ENCODE measurements around the gene MICALL2. TPM values are rescaled to one million over a fixed set of nuclear protein-coding genes. Genes with fewer than 3 reads are reported as not detected.
A peak's percentile ranks its signal among the peaks of the same experiment; 100 is the strongest.

MICALL2 gene
- total and polyA plus RNA-seq, 4 donors = 2.9 to 16.3 (median 7.6) TPM

DNA sequence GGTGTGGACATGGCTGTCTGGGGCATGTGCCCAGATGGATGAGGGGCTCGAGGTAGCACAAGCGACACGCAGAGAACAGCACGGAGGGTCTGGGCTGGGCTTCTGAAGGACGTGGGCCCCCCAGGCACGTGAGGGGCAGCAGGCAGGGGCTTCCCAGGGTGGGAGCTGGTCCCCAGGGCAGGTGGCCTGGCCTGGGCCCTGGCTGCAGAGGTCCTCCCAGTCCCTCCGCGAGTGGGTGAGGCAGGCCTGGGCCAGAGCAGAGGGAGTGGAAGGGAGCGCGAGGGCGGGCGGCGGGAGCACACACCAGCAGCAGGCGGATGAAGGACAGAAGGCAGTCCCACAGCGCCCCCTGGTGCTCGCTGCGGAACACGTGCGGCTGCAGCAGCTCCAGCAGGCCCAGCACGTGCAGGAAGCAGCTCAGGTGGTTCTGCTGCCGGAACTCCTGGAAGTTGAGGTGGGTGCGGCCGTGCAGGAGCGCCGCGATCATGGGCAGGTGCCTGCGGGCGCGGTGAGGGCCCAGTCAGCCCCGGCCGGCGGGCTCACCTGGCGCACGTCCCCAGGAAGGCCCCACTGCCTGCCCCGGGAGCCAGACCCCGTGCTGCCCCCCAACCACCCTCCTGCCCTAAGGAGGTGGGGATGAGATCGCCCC, 14.7 kb upstream of the MICALL2 start:
- H3K27ac ChIP-seq (ENCODE audit: low read depth in 1 of 2, low read length in 2 of 2) = no peak overlapping the region
- H3K9me3 ChIP-seq (ENCODE audit: control insufficient read depth in 4 of 4, low read length in 3 of 4) = no peaks in the 10 kb centered on the region
- TF ChIP-seq REST (IDR thresholded peaks at IDR 0.05) (no peak), FOXA1 (IDR thresholded peaks at IDR 0.05) (no peak), EGR1 (IDR thresholded peaks at IDR 0.05; ENCODE audit: low read depth in 2 of 2) (no peak), SP1 (IDR thresholded peaks at IDR 0.05) (no peak), MAX (IDR thresholded peaks at IDR 0.05) (no peak), JUND (IDR thresholded peaks at IDR 0.05) (no peak), FOXA2 (IDR thresholded peaks at IDR 0.05) (no peak), RAD21 (IDR thresholded peaks at IDR 0.05) (peak; percentile 84 to 94)
- TF ChIP-seq, protein P1, sequence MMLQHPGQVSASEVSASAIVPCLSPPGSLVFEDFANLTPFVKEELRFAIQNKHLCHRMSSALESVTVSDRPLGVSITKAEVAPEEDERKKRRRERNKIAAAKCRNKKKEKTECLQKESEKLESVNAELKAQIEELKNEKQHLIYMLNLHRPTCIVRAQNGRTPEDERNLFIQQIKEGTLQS (IDR thresholded peaks at IDR 0.05) = no peak
- TF ChIP-seq, protein P2, sequence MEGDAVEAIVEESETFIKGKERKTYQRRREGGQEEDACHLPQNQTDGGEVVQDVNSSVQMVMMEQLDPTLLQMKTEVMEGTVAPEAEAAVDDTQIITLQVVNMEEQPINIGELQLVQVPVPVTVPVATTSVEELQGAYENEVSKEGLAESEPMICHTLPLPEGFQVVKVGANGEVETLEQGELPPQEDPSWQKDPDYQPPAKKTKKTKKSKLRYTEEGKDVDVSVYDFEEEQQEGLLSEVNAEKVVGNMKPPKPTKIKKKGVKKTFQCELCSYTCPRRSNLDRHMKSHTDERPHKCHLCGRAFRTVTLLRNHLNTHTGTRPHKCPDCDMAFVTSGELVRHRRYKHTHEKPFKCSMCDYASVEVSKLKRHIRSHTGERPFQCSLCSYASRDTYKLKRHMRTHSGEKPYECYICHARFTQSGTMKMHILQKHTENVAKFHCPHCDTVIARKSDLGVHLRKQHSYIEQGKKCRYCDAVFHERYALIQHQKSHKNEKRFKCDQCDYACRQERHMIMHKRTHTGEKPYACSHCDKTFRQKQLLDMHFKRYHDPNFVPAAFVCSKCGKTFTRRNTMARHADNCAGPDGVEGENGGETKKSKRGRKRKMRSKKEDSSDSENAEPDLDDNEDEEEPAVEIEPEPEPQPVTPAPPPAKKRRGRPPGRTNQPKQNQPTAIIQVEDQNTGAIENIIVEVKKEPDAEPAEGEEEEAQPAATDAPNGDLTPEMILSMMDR (IDR thresholded peaks at IDR 0.05; ENCODE audit: low read depth, low read length, missing input control) = peak; percentile 87
- no peaks in the 10 kb centered on the region for H3K27me3 ChIP-seq (ENCODE audit: control insufficient read depth in 4 of 4, insufficient read depth in 4 of 4, low read length in 3 of 4)
- peak; percentile 91 for DNase-seq (ENCODE audit: low spot score)
- no peak overlapping the region for H3K4me3 ChIP-seq (ENCODE audit: low read depth in 1 of 3, low read length in 3 of 3)
- peaks cover 5 to 65% (median 31%) of the 10 kb centered on the region in 4 donors for H3K36me3 ChIP-seq (ENCODE audit: control insufficient read depth in 4 of 4, insufficient read depth in 3 of 4, low read depth in 1 of 4, low read length in 3 of 4)
- no peaks in the 10 kb centered on the region for H3K4me1 ChIP-seq (ENCODE audit: control insufficient read depth in 4 of 4, insufficient read depth in 4 of 4, low read length in 3 of 4)
- 39% methylated on average over 37 of the region's 37 CpGs for WGBS
- H3K9ac ChIP-seq (ENCODE audit: low read depth in 1 of 2, low read length in 2 of 2) = no peak overlapping the region

- Histone ChIP-seq H3K9ac (ENCODE audit: low read depth in 1 of 2, low read length in 2 of 2) (no peak overlapping the region), H3K27me3 (ENCODE audit: control insufficient read depth in 4 of 4, insufficient read depth in 4 of 4, low read length in 3 of 4) (no peaks in the 10 kb centered on the region), H3K9me3 (ENCODE audit: control insufficient read depth in 4 of 4, low read length in 3 of 4) (no peaks in the 10 kb centered on the region), H3K4me1 (ENCODE audit: control insufficient read depth in 4 of 4, insufficient read depth in 4 of 4, low read length in 3 of 4) (peaks cover 6 to 12% (median 11%) of the 10 kb centered on the region in 4 donors), H3K4me3 (ENCODE audit: low read depth in 1 of 3, low read length in 3 of 3) (no peak overlapping the region), H3K27ac (ENCODE audit: low read depth in 1 of 2, low read length in 2 of 2) (no peak overlapping the region), H3K36me3 (ENCODE audit: control insufficient read depth in 4 of 4, insufficient read depth in 3 of 4, low read depth in 1 of 4, low read length in 3 of 4) (peaks cover 2 to 41% (median 21%) of the 10 kb centered on the region in 4 donors)
- no peak for DNase-seq (ENCODE audit: low spot score)
- TF ChIP-seq, protein P2 (IDR thresholded peaks at IDR 0.05; ENCODE audit: low read depth, low read length, missing input control) = no peak
- no peak for TF ChIP-seq RAD21 (IDR thresholded peaks at IDR 0.05)
- TF ChIP-seq GABPA (IDR thresholded peaks at IDR 0.05 in 1 of 2, conservative IDR thresholded peaks at IDR 0.05 in 1 of 2) = no peak
- no peak for TF ChIP-seq TAF1 (conservative IDR thresholded peaks at IDR 0.05)
- no peak for TF ChIP-seq YY1 (IDR thresholded peaks at IDR 0.05)
- no peak for TF ChIP-seq SP1 (IDR thresholded peaks at IDR 0.05)
- TF ChIP-seq FOXA2 (IDR thresholded peaks at IDR 0.05) = no peak
- TF ChIP-seq NR2F2 (IDR thresholded peaks at IDR 0.05) = no peak
- TF ChIP-seq EGR1 (IDR thresholded peaks at IDR 0.05; ENCODE audit: low read depth in 2 of 2) = no peak
- 97% methylated on average over 21 of the region's 21 CpGs for WGBS
Observed at GRCh38 chr7:1470901-1471300, 11.6 kb upstream of the MICALL2 start.

Data from liver (tissue), 9 donors.